Measurements from ENCODE around the gene TAAR5.

The TAAR5 gene

DNA sequence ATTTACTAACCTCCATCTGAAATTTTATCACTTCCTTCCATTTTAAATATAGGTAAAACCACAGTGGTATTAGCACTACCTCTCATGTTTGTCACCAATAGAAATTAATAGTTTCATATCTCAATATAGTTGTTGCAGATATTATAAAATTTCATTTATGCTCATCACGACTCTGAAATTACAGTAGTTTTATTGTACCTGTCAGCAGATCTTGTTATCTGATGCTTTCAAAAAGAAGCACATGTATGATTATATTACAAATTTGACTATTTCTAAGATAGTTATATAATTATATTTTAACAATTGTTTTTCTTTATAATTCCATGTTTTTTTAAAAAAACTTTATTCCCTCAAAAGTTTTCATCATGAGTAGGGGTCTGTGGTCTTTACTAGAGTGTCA, 4.8 kb downstream of the TAAR5 start:
- DNase-seq (ENCODE audit: low spot score): no peak
- H3K27me3 ChIP-seq (ENCODE audit: control insufficient read depth in 3 of 3, insufficient read depth in 3 of 3, low read depth in 1 of 3, low read length in 3 of 3): no peaks in the 10 kb centered on the region
- no peak overlapping the region for H2AFZ ChIP-seq (ENCODE audit: low read length)
- H3K4me1 ChIP-seq (ENCODE audit: control insufficient read depth in 2 of 2, insufficient read depth in 1 of 2, low read depth in 1 of 2, low read length in 2 of 2): no peaks in the 10 kb centered on the region
- H2BK5ac ChIP-seq (ENCODE audit: low read length): no peak overlapping the region
- H2BK12ac ChIP-seq (ENCODE audit: low read length): no peak overlapping the region
- no peak overlapping the region for H3K27ac ChIP-seq (replicated peaks; ENCODE audit: low read length)
- no peak overlapping the region for H2AK5ac ChIP-seq (ENCODE audit: low read depth, low read length)
- H3K36me3 ChIP-seq (replicated peaks in 1 of 2; ENCODE audit: control insufficient read depth in 2 of 2, insufficient read depth in 2 of 2, low read length in 2 of 2): no peaks in the 10 kb centered on the region
- no peak overlapping the region for H3K14ac ChIP-seq (ENCODE audit: low read length)
- H4K8ac ChIP-seq (ENCODE audit: low read depth, low read length): no peak overlapping the region
- no peak overlapping the region for H4K91ac ChIP-seq (ENCODE audit: low read depth, low read length, poor library complexity)
- no peaks in the 10 kb centered on the region for H3K79me1 ChIP-seq (ENCODE audit: low read depth, low read length)
- no peak overlapping the region for H3K4me2 ChIP-seq (ENCODE audit: insufficient read depth, low read length, poor library complexity, severe bottlenecking)
- no peak overlapping the region for H3K4ac ChIP-seq (ENCODE audit: low read length)
- WGBS, 2 donors (ENCODE audit: extremely low coverage in 2 of 2, insufficient read length in 2 of 2, insufficient replicate concordance in 1 of 2): no CpG with 5 or more reads among the region's 1 CpG
- H3K23ac ChIP-seq (ENCODE audit: low read depth, low read length, poor library complexity): no peak overlapping the region
- no peak overlapping the region for H3K18ac ChIP-seq (ENCODE audit: low read length)
- H3K4me3 ChIP-seq (ENCODE audit: low read length in 2 of 2): no peak overlapping the region
- H2BK15ac ChIP-seq (ENCODE audit: low read length): no peak overlapping the region
- H3K9ac ChIP-seq (ENCODE audit: low read depth, low read length, poor library complexity): no peak overlapping the region
- peaks cover 0 to 5% of the 10 kb centered on the region in 2 donors for H3K9me3 ChIP-seq (replicated peaks in 1 of 2; ENCODE audit: control insufficient read depth in 2 of 2, insufficient read depth in 1 of 2, low read depth in 1 of 2, low read length in 2 of 2)
- H2BK120ac ChIP-seq (ENCODE audit: low read depth, low read length): no peak overlapping the region

DNA sequence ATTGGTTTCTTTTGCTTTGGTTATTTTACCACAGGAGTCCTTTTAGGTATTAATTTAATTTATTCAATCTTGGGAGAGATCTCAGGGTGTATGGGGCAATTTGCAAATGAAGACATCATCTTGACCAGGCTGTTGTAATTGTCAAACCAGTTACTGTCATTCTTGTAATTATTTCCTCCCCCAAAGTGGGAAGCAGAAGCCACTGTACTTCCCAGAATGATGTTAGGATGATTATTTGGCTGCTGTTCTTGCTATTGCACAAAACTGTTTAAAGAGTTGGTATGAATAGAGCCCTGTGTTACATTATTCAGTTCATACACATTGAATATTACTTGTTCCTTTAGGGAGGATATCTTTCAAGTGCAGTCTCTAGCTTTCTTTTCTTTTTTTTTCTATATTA, 17.8 kb downstream of the TAAR5 start:
- no peak overlapping the region for H3K4me3 ChIP-seq (ENCODE audit: low read length in 2 of 2)
- no peak overlapping the region for H2BK15ac ChIP-seq (ENCODE audit: low read length)
- no peak overlapping the region for H2BK12ac ChIP-seq (ENCODE audit: low read length)
- no peak overlapping the region for H2AK5ac ChIP-seq (ENCODE audit: low read depth, low read length)
- peaks cover 0 to 7% of the 10 kb centered on the region in 2 donors for H3K4me1 ChIP-seq (ENCODE audit: control insufficient read depth in 2 of 2, insufficient read depth in 1 of 2, low read depth in 1 of 2, low read length in 2 of 2)
- H3K18ac ChIP-seq (ENCODE audit: low read length): no peak overlapping the region
- no peak overlapping the region for H3K9ac ChIP-seq (ENCODE audit: low read depth, low read length, poor library complexity)
- no peaks in the 10 kb centered on the region for H3K9me3 ChIP-seq (replicated peaks in 1 of 2; ENCODE audit: control insufficient read depth in 2 of 2, insufficient read depth in 1 of 2, low read depth in 1 of 2, low read length in 2 of 2)
- H3K14ac ChIP-seq (ENCODE audit: low read length): no peak overlapping the region
- no peak overlapping the region for H3K27ac ChIP-seq (replicated peaks; ENCODE audit: low read length)
- H3K23ac ChIP-seq (ENCODE audit: low read depth, low read length, poor library complexity): no peak overlapping the region
- H3K79me1 ChIP-seq (ENCODE audit: low read depth, low read length): no peaks in the 10 kb centered on the region
- no peak overlapping the region for H3K4me2 ChIP-seq (ENCODE audit: insufficient read depth, low read length, poor library complexity, severe bottlenecking)
- no peak for DNase-seq (ENCODE audit: low spot score)
- H4K8ac ChIP-seq (ENCODE audit: low read depth, low read length): no peak overlapping the region
- no peak overlapping the region for H3K4ac ChIP-seq (ENCODE audit: low read length)
- no peak overlapping the region for H2AFZ ChIP-seq (ENCODE audit: low read length)
- H3K36me3 ChIP-seq (replicated peaks in 1 of 2; ENCODE audit: control insufficient read depth in 2 of 2, insufficient read depth in 2 of 2, low read length in 2 of 2): no peaks in the 10 kb centered on the region
- H4K91ac ChIP-seq (ENCODE audit: low read depth, low read length, poor library complexity): no peak overlapping the region
- H2BK5ac ChIP-seq (ENCODE audit: low read length): no peak overlapping the region
- no peaks in the 10 kb centered on the region for H3K27me3 ChIP-seq (ENCODE audit: control insufficient read depth in 3 of 3, insufficient read depth in 3 of 3, low read depth in 1 of 3, low read length in 3 of 3)
- no peak overlapping the region for H2BK120ac ChIP-seq (ENCODE audit: low read depth, low read length)

DNA sequence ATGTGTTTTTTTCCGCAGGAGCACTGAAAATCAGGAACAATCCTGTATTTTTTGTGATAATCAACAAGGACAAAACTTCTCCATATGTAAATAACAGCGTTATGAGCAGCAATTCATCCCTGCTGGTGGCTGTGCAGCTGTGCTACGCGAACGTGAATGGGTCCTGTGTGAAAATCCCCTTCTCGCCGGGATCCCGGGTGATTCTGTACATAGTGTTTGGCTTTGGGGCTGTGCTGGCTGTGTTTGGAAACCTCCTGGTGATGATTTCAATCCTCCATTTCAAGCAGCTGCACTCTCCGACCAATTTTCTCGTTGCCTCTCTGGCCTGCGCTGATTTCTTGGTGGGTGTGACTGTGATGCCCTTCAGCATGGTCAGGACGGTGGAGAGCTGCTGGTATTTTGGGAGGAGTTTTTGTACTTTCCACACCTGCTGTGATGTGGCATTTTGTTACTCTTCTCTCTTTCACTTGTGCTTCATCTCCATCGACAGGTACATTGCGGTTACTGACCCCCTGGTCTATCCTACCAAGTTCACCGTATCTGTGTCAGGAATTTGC, 19.2 kb downstream of the TAAR5 start, which contains the start of gene TAAR6:
Gene TAAR6 (plus strand): TSS at position 102 of the 557 bp plus-strand sequence. CDS start 0 bp downstream, at position 102.
- Histone ChIP-seq H3K4me3 (ENCODE audit: low read length in 2 of 2) (no peak within 1 kb of the TSS), H2BK5ac (ENCODE audit: low read length) (no peak within 1 kb of the TSS), H3K18ac (ENCODE audit: low read length) (no peak within 1 kb of the TSS), H3K23ac (ENCODE audit: low read depth, low read length, poor library complexity) (no peak within 1 kb of the TSS), H3K14ac (ENCODE audit: low read length) (no peak within 1 kb of the TSS), H2AFZ (ENCODE audit: low read length) (peak within 1 kb of the TSS; percentile 54), H3K79me1 (ENCODE audit: low read depth, low read length) (no peaks in the 10 kb centered on the region), H3K36me3 (replicated peaks in 1 of 2; ENCODE audit: control insufficient read depth in 2 of 2, insufficient read depth in 2 of 2, low read length in 2 of 2) (no peaks in the 10 kb centered on the region), H3K27me3 (ENCODE audit: control insufficient read depth in 3 of 3, insufficient read depth in 3 of 3, low read depth in 1 of 3, low read length in 3 of 3) (no peaks in the 10 kb centered on the region), H2BK12ac (ENCODE audit: low read length) (no peak within 1 kb of the TSS), H2BK15ac (ENCODE audit: low read length) (no peak within 1 kb of the TSS), H3K4me2 (ENCODE audit: insufficient read depth, low read length, poor library complexity, severe bottlenecking) (no peak within 1 kb of the TSS), H3K4me1 (ENCODE audit: control insufficient read depth in 2 of 2, insufficient read depth in 1 of 2, low read depth in 1 of 2, low read length in 2 of 2) (peaks cover 0 to 7% of the 10 kb centered on the region in 2 donors), H2BK120ac (ENCODE audit: low read depth, low read length) (no peak within 1 kb of the TSS), H4K91ac (ENCODE audit: low read depth, low read length, poor library complexity) (no peak within 1 kb of the TSS), H4K8ac (ENCODE audit: low read depth, low read length) (no peak within 1 kb of the TSS), H3K9ac (ENCODE audit: low read depth, low read length, poor library complexity) (no peak within 1 kb of the TSS), H2AK5ac (ENCODE audit: low read depth, low read length) (no peak within 1 kb of the TSS), H3K4ac (ENCODE audit: low read length) (no peak within 1 kb of the TSS), H3K27ac (replicated peaks; ENCODE audit: low read length) (no peak within 1 kb of the TSS), H3K9me3 (replicated peaks in 1 of 2; ENCODE audit: control insufficient read depth in 2 of 2, insufficient read depth in 1 of 2, low read depth in 1 of 2, low read length in 2 of 2) (no peaks in the 10 kb centered on the region)
- no CpG with 5 or more reads among the region's 15 CpGs for WGBS, 2 donors (ENCODE audit: extremely low coverage in 2 of 2, insufficient read length in 2 of 2, insufficient replicate concordance in 1 of 2)
- no peak for DNase-seq (ENCODE audit: low spot score)

DNA sequence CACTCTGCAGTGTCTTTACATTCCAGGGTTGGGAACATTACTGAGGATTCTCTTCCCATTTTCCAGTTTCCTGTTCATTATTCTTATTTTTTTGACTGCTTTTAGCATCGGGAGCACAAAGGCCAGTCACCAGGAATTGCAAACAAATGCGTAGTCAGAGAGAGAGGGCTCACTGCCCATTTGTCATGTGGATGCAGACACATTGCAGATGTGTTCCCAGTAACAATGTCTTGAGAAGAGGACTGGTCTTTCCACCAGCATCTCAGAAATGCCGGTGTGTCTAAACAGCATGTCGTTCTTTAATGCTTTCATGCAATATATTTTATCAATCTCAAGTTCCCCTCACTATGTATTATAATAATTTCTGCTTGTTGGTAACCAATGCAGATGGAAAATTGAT, 20.4 kb downstream of the TAAR5 start:
- no peak overlapping the region for H3K18ac ChIP-seq (ENCODE audit: low read length)
- H3K36me3 ChIP-seq (replicated peaks in 1 of 2; ENCODE audit: control insufficient read depth in 2 of 2, insufficient read depth in 2 of 2, low read length in 2 of 2): no peaks in the 10 kb centered on the region
- no peak overlapping the region for H2BK120ac ChIP-seq (ENCODE audit: low read depth, low read length)
- H2AK5ac ChIP-seq (ENCODE audit: low read depth, low read length): no peak overlapping the region
- H3K4me3 ChIP-seq (ENCODE audit: low read length in 2 of 2): no peak overlapping the region
- H3K79me1 ChIP-seq (ENCODE audit: low read depth, low read length): no peaks in the 10 kb centered on the region
- no peak overlapping the region for H3K23ac ChIP-seq (ENCODE audit: low read depth, low read length, poor library complexity)
- no peak overlapping the region for H2BK15ac ChIP-seq (ENCODE audit: low read length)
- H3K4me2 ChIP-seq (ENCODE audit: insufficient read depth, low read length, poor library complexity, severe bottlenecking): no peak overlapping the region
- no peak overlapping the region for H2BK5ac ChIP-seq (ENCODE audit: low read length)
- H3K9ac ChIP-seq (ENCODE audit: low read depth, low read length, poor library complexity): no peak overlapping the region
- no peak overlapping the region for H3K4ac ChIP-seq (ENCODE audit: low read length)
- H3K27ac ChIP-seq (replicated peaks; ENCODE audit: low read length): no peak overlapping the region
- H3K14ac ChIP-seq (ENCODE audit: low read length): no peak overlapping the region
- H2BK12ac ChIP-seq (ENCODE audit: low read length): no peak overlapping the region
- peak overlapping the region; percentile 3 for H2AFZ ChIP-seq (ENCODE audit: low read length)
- no peak overlapping the region for H4K91ac ChIP-seq (ENCODE audit: low read depth, low read length, poor library complexity)
- H3K27me3 ChIP-seq (ENCODE audit: control insufficient read depth in 3 of 3, insufficient read depth in 3 of 3, low read depth in 1 of 3, low read length in 3 of 3): no peaks in the 10 kb centered on the region
- peaks cover 0 to 7% of the 10 kb centered on the region in 2 donors for H3K4me1 ChIP-seq (ENCODE audit: control insufficient read depth in 2 of 2, insufficient read depth in 1 of 2, low read depth in 1 of 2, low read length in 2 of 2)
- H3K9me3 ChIP-seq (replicated peaks in 1 of 2; ENCODE audit: control insufficient read depth in 2 of 2, insufficient read depth in 1 of 2, low read depth in 1 of 2, low read length in 2 of 2): no peaks in the 10 kb centered on the region
- no CpG with 5 or more reads among the region's 4 CpGs for WGBS, 2 donors (ENCODE audit: extremely low coverage in 2 of 2, insufficient read length in 2 of 2, insufficient replicate concordance in 1 of 2)
- H4K8ac ChIP-seq (ENCODE audit: low read depth, low read length): no peak overlapping the region
- DNase-seq (ENCODE audit: low spot score): no peak
